IMR-90 (cell line): ENCODE results near the gene U2AF1. TPM values are rescaled to one million over a fixed set of nuclear protein-coding genes. Genes with fewer than 3 reads are reported as not detected.
"Not testable (repeated sequence)": the region's sequence is repeated elsewhere in the genome, so short reads cannot be mapped to it uniquely, and the experiment has no call there.

ENCODE experiments used
- ATAC-seq: fragments of 200-7000 bp; cut with Tn5 transposase; 2 replicates; pipeline ENCODE4 v1.9.1; 2020; ENCODE audit warnings: low read depth, mild to moderate bottlenecking, moderate library complexity
- BruUV-seq: library from RNA; stranded (reverse); fragments of 400-500 nt; replicated peaks from 2 replicates; lab custom pipeline; 2021; lab: Mats Ljungman, UMichigan
- CTCF ChIA-PET: fragments of 300-600 bp; formaldehyde crosslinking; extraction: SDS; loops from one replicate; lab custom pipeline; 2021; ENCODE audit warnings: antibody characterized with exemption; lab: Yijun Ruan, JAX
- POLR2A ChIA-PET: fragments of 300-600 bp; sonication (Branson Sonifier 250); formaldehyde crosslinking; loops from one replicate; lab custom pipeline; 2022; ENCODE audit warnings: antibody characterized with exemption; ENCODE audit not compliant: unreplicated experiment; lab: Charles Lee
- DNase-seq: peaks from one replicate; pipeline ENCODE4 v3.0.0; 2013
- H2AFZ ChIP-seq: replicated peaks from 2 replicates; pipeline ENCODE3; 2013; ENCODE audit warnings: low read length, mild to moderate bottlenecking; ENCODE audit not compliant: poor library complexity
- H2AK5ac ChIP-seq: 2 replicates; pipeline ENCODE4 v1.6.1; 2013; ENCODE audit warnings: low read depth, low read length, inconsistent platforms
- H2AK9ac ChIP-seq: replicated peaks from 2 replicates; pipeline ENCODE3; 2013; ENCODE audit warnings: mild to moderate bottlenecking, low read depth, low read length, moderate library complexity; ENCODE audit not compliant: poor library complexity
- H2BK120ac ChIP-seq: 2 replicates; pipeline ENCODE4 v1.6.1; 2013; ENCODE audit warnings: low read depth, low read length, inconsistent platforms
- H2BK15ac ChIP-seq: 3 replicates; pipeline ENCODE4 v1.6.1; 2013; ENCODE audit warnings: low read depth, low read length, inconsistent platforms
- H2BK20ac ChIP-seq: 2 replicates; pipeline ENCODE4 v1.6.1; 2013; ENCODE audit warnings: low read depth, mild to moderate bottlenecking, inconsistent platforms, low read length, moderate library complexity
- H2BK5ac ChIP-seq: 2 replicates; pipeline ENCODE4 v1.6.1; 2013; ENCODE audit warnings: mild to moderate bottlenecking, low read depth, low read length, inconsistent platforms; ENCODE audit not compliant: poor library complexity, severe bottlenecking
- H3K14ac ChIP-seq: replicated peaks from 2 replicates; pipeline ENCODE4 v1.6.1; 2013; ENCODE audit warnings: low read depth, low read length, inconsistent platforms
- H3K18ac ChIP-seq: 2 replicates; pipeline ENCODE4 v1.6.1; 2013; ENCODE audit warnings: low read depth, low read length, control low read depth
- H3K23ac ChIP-seq: 2 replicates; pipeline ENCODE4 v1.6.1; 2013; ENCODE audit warnings: low read depth, low read length, inconsistent platforms
- H3K27ac ChIP-seq: 2 replicates; pipeline ENCODE4 v1.5.1; 2013; ENCODE audit warnings: mild to moderate bottlenecking, control low read depth, low read length; ENCODE audit not compliant: insufficient read depth
- H3K27me3 ChIP-seq: 2 replicates; pipeline ENCODE4 v1.6.1; 2013; ENCODE audit warnings: low read length; ENCODE audit not compliant: control insufficient read depth, insufficient read depth
- H3K36me3 ChIP-seq: 2 replicates; pipeline ENCODE4 v1.6.1; 2013; ENCODE audit warnings: low read length, mixed read lengths; ENCODE audit not compliant: control insufficient read depth, insufficient read depth
- H3K4ac ChIP-seq: 2 replicates; pipeline ENCODE4 v1.6.1; 2013; ENCODE audit warnings: low read depth, low read length, inconsistent platforms
- H3K4me1 ChIP-seq: 2 replicates; pipeline ENCODE4 v1.6.1; 2013; ENCODE audit warnings: low read length, mixed read lengths; ENCODE audit not compliant: control insufficient read depth, insufficient read depth
- H3K4me2 ChIP-seq: 2 replicates; pipeline ENCODE4 v1.6.1; 2013; ENCODE audit warnings: low read depth, mild to moderate bottlenecking, control low read depth, low read length, moderate library complexity
- H3K4me3 ChIP-seq: 2 replicates; pipeline ENCODE4 v1.5.1; 2013; ENCODE audit warnings: low read depth, mild to moderate bottlenecking, control low read depth, low read length, moderate library complexity; ENCODE audit not compliant: insufficient read depth
- H3K56ac ChIP-seq: 2 replicates; pipeline ENCODE4 v1.6.1; 2013; ENCODE audit warnings: low read length, inconsistent platforms; ENCODE audit not compliant: insufficient read depth; ENCODE audit errors: extremely low read depth
- H3K79me1 ChIP-seq, 2 experiments: 2 replicates each; pipeline ENCODE4 v1.6.1; 2013; ENCODE audit warnings: low read length in 2 of 2, inconsistent platforms in 1 of 2, low read depth in 1 of 2
- H3K9ac ChIP-seq: 2 replicates; pipeline ENCODE4 v1.6.1; 2013; ENCODE audit warnings: low read depth, low read length, control low read depth
- H3K9me1 ChIP-seq: 2 replicates; pipeline ENCODE4 v1.6.1; 2013; ENCODE audit warnings: low read length, inconsistent platforms; ENCODE audit not compliant: insufficient read depth
- H3K9me3 ChIP-seq: 2 replicates; pipeline ENCODE4 v1.6.1; 2013; ENCODE audit warnings: low read length; ENCODE audit not compliant: control insufficient read depth, insufficient read depth
- H4K20me1 ChIP-seq: 2 replicates; pipeline ENCODE4 v1.6.1; 2013; ENCODE audit warnings: low read length, inconsistent platforms; ENCODE audit not compliant: insufficient read depth
- H4K5ac ChIP-seq: 2 replicates; pipeline ENCODE4 v1.6.1; 2013; ENCODE audit warnings: mild to moderate bottlenecking, low read depth, low read length, control low read depth
- H4K8ac ChIP-seq, 2 experiments: 2 replicates each; pipeline ENCODE4 v1.6.1; 2013; ENCODE audit warnings: low read depth in 2 of 2, low read length in 2 of 2, control low read depth in 1 of 2, inconsistent platforms in 1 of 2
- H4K91ac ChIP-seq: 2 replicates; pipeline ENCODE4 v1.6.1; 2013; ENCODE audit warnings: low read depth, low read length, inconsistent platforms; ENCODE audit not compliant: insufficient read depth
- WGBS, 2 experiments: methylation state at CpG; one replicate each; pipeline versions ENCODE4 v1.1.5 to v1.1.7; 2013; ENCODE audit warnings: missing lambda C conversion rate in 2 of 2; ENCODE audit not compliant: insufficient read length in 1 of 2; ENCODE audit errors: extremely low coverage in 2 of 2; 5-methylcytosine and 5-hydroxymethylcytosine counted together
- dilution Hi-C: fragments of 300-500 bp; cut with HindIII; formaldehyde crosslinking; loops from one replicate; pipeline ENCODE4 v1.14.3; 2018; ENCODE audit warnings: low sequenced_read_pairs; ENCODE audit not compliant: unreplicated experiment
- in situ Hi-C: fragments of 300-500 bp; cut with MboI; formaldehyde crosslinking; loops from 3 replicates; pipeline ENCODE4 v1.14.3; 2019; ENCODE audit warnings: low sequenced_read_pairs, inconsistent platforms, mixed read lengths
- intact Hi-C: fragments of 100-400 bp; cut with micrococcal nuclease; formaldehyde crosslinking; loops from 2 replicates; pipeline ENCODE4 v1.10.0; 2022
- polyA plus RNA-seq, 3 experiments: library from polyadenylated mRNA; depleted of rRNA; stranded (reverse); fragments of >200 nt; gene quantifications; 2 replicates each; pipeline ENCODE4 v1.2.3, GENCODE V29; 2012; ENCODE audit warnings: low replicate concordance in 1 of 3
- total RNA-seq: library from RNA; depleted of rRNA; stranded (reverse); fragments of >200 nt; gene quantifications from 2 replicates; pipeline ENCODE4 v1.2.3, GENCODE V29; 2012

Gene U2AF1
- total and polyA plus RNA-seq, 2 of the 4 experiments (the other 2 are of a cell fraction) = 6.5 to 8.5 TPM

DNA sequence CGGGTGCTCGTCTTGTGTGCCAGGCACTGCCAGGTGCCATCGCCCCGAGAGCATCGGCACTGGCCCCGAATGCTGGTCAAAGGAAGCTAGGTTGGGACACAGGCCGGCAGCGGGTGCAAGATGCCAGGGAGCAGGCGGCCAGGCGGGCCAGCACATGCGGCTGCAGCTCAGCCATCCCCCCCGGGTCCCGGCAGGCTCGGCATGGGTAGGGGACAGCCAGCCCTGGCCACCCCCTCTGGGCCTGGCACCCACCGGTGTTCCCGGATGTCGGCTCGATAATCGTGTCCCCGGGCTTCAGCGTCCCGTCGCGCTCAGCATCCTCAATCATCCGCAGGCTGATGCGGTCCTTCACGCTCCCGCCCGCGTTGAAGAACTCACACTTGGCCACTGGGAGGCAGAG, 41.4 kb downstream of the U2AF1 start:
- H4K5ac ChIP-seq, H2AK9ac ChIP-seq, H2BK5ac ChIP-seq, H3K27ac ChIP-seq, H2BK15ac ChIP-seq, H2BK20ac ChIP-seq, H4K8ac ChIP-seq, H2AK5ac ChIP-seq, H3K23ac ChIP-seq, H3K27me3 ChIP-seq, H3K9me3 ChIP-seq, POLR2A ChIA-PET, DNase-seq, H3K9ac ChIP-seq, H2BK120ac ChIP-seq, BruUV-seq, H3K18ac ChIP-seq, H3K56ac ChIP-seq, H3K4me2 ChIP-seq, H3K4ac ChIP-seq, H3K79me1 ChIP-seq, H3K4me1 ChIP-seq, H3K14ac ChIP-seq, H4K20me1 ChIP-seq, H4K91ac ChIP-seq, CTCF ChIA-PET, intact Hi-C loops, H2AFZ ChIP-seq, dilution Hi-C loops, ATAC-seq, H3K36me3 ChIP-seq, H3K9me1 ChIP-seq, H3K4me3 ChIP-seq, in situ Hi-C loops: not testable (repeated sequence)
- no CpG with 5 or more reads among the region's 30 CpGs for WGBS, 2 experiments

DNA sequence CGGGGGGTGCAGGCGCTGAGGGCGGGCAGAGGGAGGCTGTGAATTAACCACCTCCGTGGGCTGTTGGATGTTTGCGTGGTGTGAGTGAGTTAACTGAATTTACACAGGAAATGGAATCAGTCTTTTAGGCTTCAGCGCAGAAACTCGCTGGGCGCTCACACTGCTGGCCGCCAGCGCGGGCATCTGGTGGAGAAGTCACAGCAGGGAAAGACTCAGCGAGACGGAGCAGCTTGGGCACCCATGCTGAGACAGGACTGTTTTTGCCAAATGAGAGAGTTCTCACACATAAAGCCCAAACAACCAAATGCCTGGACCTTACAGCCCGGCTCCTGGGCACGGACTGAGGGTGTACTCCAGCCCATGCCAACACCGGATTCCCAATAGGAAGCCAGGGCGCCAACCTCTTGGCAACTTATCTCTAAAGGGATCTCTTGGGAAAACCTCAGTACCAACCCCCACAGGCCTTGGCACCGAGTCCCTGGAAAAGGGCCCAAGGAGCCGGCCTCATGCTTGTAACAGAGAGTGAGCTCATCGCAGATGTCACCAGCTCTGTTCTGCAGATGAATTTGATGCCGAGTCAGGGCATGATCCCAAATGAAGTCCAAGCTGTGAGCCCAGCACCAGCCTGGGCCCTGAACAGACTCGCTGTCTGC, 43.0 kb downstream of the U2AF1 start:
- POLR2A ChIA-PET, H3K9me1 ChIP-seq, H3K4me1 ChIP-seq, H3K4ac ChIP-seq, intact Hi-C loops, in situ Hi-C loops, H2AFZ ChIP-seq, CTCF ChIA-PET, H4K8ac ChIP-seq, H3K14ac ChIP-seq, H4K5ac ChIP-seq, H2AK5ac ChIP-seq, H3K4me3 ChIP-seq, DNase-seq, dilution Hi-C loops, H3K9ac ChIP-seq, H3K18ac ChIP-seq, H3K36me3 ChIP-seq, H3K9me3 ChIP-seq, H3K23ac ChIP-seq, H2BK15ac ChIP-seq, H3K27ac ChIP-seq, H3K79me1 ChIP-seq, H2BK20ac ChIP-seq, H3K4me2 ChIP-seq, H3K56ac ChIP-seq, H3K27me3 ChIP-seq, H2BK120ac ChIP-seq, H2AK9ac ChIP-seq, H2BK5ac ChIP-seq, H4K20me1 ChIP-seq, H4K91ac ChIP-seq, ATAC-seq, BruUV-seq: not testable (repeated sequence)
- WGBS, 2 experiments = no CpG with 5 or more reads among the region's 22 CpGs
